ENCODE measurements around the gene STK32B. TPM values are rescaled to one million over a fixed set of nuclear protein-coding genes. Genes with fewer than 3 reads are reported as not detected.

STK32B gene
- total and polyA plus RNA-seq, 2 of the 4 experiments (the other 2 are of a cell fraction), result 5.5 to 6.3 TPM

- Histone ChIP-seq H3K9me3 (ENCODE audit: control insufficient read depth, insufficient read depth, low read length) (peaks cover 3% of the 10 kb centered on the region), H3K27ac (ENCODE audit: insufficient read depth, low read length) (no peak overlapping the region), H3K27me3 (ENCODE audit: control insufficient read depth, insufficient read depth, low read length) (no peaks in the 10 kb centered on the region), H3K79me1 (ENCODE audit: low read depth in 1 of 2, low read length in 2 of 2) (no peaks in the 10 kb centered on the region), H2AFZ (replicated peaks; ENCODE audit: low read length, poor library complexity) (no peak overlapping the region), H3K23ac (ENCODE audit: low read depth, low read length) (no peak overlapping the region), H2BK20ac (ENCODE audit: low read depth, low read length) (no peak overlapping the region), H2AK9ac (replicated peaks; ENCODE audit: low read depth, low read length, poor library complexity) (no peak overlapping the region), H4K91ac (ENCODE audit: insufficient read depth, low read depth, low read length) (no peak overlapping the region), H4K8ac (ENCODE audit: low read depth in 2 of 2, low read length in 2 of 2) (no peak overlapping the region), H3K9me1 (ENCODE audit: insufficient read depth, low read length) (no peaks in the 10 kb centered on the region), H4K20me1 (ENCODE audit: insufficient read depth, low read length) (no peaks in the 10 kb centered on the region), H3K9ac (ENCODE audit: low read depth, low read length) (no peak overlapping the region), H3K4me3 (ENCODE audit: insufficient read depth, low read depth, low read length) (no peak overlapping the region), H3K56ac (ENCODE audit: extremely low read depth, insufficient read depth, low read length) (no peak overlapping the region), H3K4me1 (ENCODE audit: control insufficient read depth, insufficient read depth, low read length) (no peaks in the 10 kb centered on the region), H3K14ac (replicated peaks; ENCODE audit: low read depth, low read length) (no peak overlapping the region), H3K4me2 (ENCODE audit: low read depth, low read length) (no peak overlapping the region), H3K36me3 (ENCODE audit: control insufficient read depth, insufficient read depth, low read length) (no peaks in the 10 kb centered on the region), H2BK15ac (ENCODE audit: low read depth, low read length) (no peak overlapping the region), H3K18ac (ENCODE audit: low read depth, low read length) (no peak overlapping the region), H2BK120ac (ENCODE audit: low read depth, low read length) (no peak overlapping the region), H3K4ac (ENCODE audit: low read depth, low read length) (no peak overlapping the region), H2BK5ac (ENCODE audit: low read depth, low read length, poor library complexity, severe bottlenecking) (no peak overlapping the region), H4K5ac (ENCODE audit: low read depth, low read length) (no peak overlapping the region), H2AK5ac (ENCODE audit: low read depth, low read length) (no peak overlapping the region)
- CTCF ChIA-PET, result no interaction called here
- DNase-seq (no peak), ATAC-seq (ENCODE audit: low read depth) (no peak)
- TF ChIP-seq RAD21 (IDR thresholded peaks at IDR 0.05; ENCODE audit: low read length) (no peak), MAZ (IDR thresholded peaks at IDR 0.05; ENCODE audit: borderline replicate concordance, low read depth, low read length) (no peak), SMC3 (IDR thresholded peaks at IDR 0.05; ENCODE audit: low read depth, low read length) (no peak), CTCF (conservative IDR thresholded peaks at IDR 0.05; ENCODE audit: low read depth, low read length) (no peak), RFX5 (IDR thresholded peaks at IDR 0.05; ENCODE audit: low read depth, low read length) (no peak), CEBPB (IDR thresholded peaks at IDR 0.05; ENCODE audit: low read depth, low read length) (no peak), MAFK (IDR thresholded peaks at IDR 0.05; ENCODE audit: low read depth, low read length) (no peak), BHLHE40 (IDR thresholded peaks at IDR 0.05; ENCODE audit: low read depth, low read length) (no peak)
- in situ Hi-C loops (cut with MboI; ENCODE audit: low sequenced_read_pairs) (no loop called here), intact Hi-C loops (cut with micrococcal nuclease) (no loop called here), dilution Hi-C loops (cut with HindIII; ENCODE audit: low sequenced_read_pairs, unreplicated experiment) (no loop called here)
- POLR2A ChIA-PET (ENCODE audit: unreplicated experiment), result no interaction called here
- no TSS peak for BruUV-seq (replicated peaks)
- no CpG with 5 or more reads among the region's 1 CpG for WGBS, 2 experiments (ENCODE audit: extremely low coverage in 2 of 2, insufficient read length in 1 of 2)
These were observed 438.0 kb downstream of the STK32B start for GRCh38 chr4:5489260-5489659.
